Cardiac muscle cell (in vitro differentiated cells and primary cell): Measurements from ENCODE around the gene GZMM. TPM values are rescaled to one million over a fixed set of nuclear protein-coding genes. Genes with fewer than 3 reads are reported as not detected.

ENCODE experiments used
- DNase-seq, 2 donors: peaks; one replicate each; pipeline versions ENCODE4 v3.0.0 to v3.0.0-alpha.2; 2010 to 2017; ENCODE audit warnings: low read depth in 1 of 2, low spot score in 1 of 2
- H3K27ac ChIP-seq: fragments of 200-600 bp; sonication (generic); 2 replicates; pipeline ENCODE4 v1.5.1; 2016
- H3K27me3 ChIP-seq: fragments of 200-600 bp; sonication (generic); 2 replicates; pipeline ENCODE4 v1.6.0; 2016; ENCODE audit warnings: control low read depth
- H3K36me3 ChIP-seq: fragments of 200-600 bp; sonication (generic); 2 replicates; pipeline ENCODE4 v1.5.1; 2016; ENCODE audit warnings: control low read depth
- H3K4me1 ChIP-seq: fragments of 200-600 bp; sonication (generic); 2 replicates; pipeline ENCODE4 v1.8.1; 2017; ENCODE audit warnings: low read depth, mild to moderate bottlenecking, mixed run types
- H3K4me3 ChIP-seq: fragments of 200-600 bp; sonication (generic); 2 replicates; pipeline ENCODE4 v1.5.1; 2016; ENCODE audit warnings: mild to moderate bottlenecking
- H3K9me3 ChIP-seq: fragments of 200-600 bp; sonication (generic); 2 replicates; pipeline ENCODE4 v1.5.1; 2017; ENCODE audit warnings: low read depth, mild to moderate bottlenecking, control low read depth
- CTCF ChIP-seq: IDR thresholded peaks from 2 replicates; pipeline ENCODE4 v1.5.1; 2012; ENCODE audit warnings: low read depth, mild to moderate bottlenecking, low read length
- polyA plus RNA-seq: library from polyadenylated mRNA; unstranded; fragments of >200 nt; fragmentation: Nextera tagmentation; extraction: Ambion mirVana; gene quantifications from 2 replicates; pipeline ENCODE4 v1.2.1, GENCODE V29; 2016
- total RNA-seq: library from RNA; depleted of rRNA; stranded (reverse); fragments of >200 nt; gene quantifications from 2 replicates; pipeline ENCODE4 v1.2.3, GENCODE V29; 2016

The GZMM gene
- total and polyA plus RNA-seq, 2 experiments from 2014 or later, result 0.39 TPM; not detected in 1

GRCh38 chr19:594265-594870, 50.5 kb downstream of the GZMM start:
- Histone ChIP-seq H3K4me3 (no peak overlapping the region), H3K27me3 (peaks cover 44% of the 10 kb centered on the region), H3K36me3 (no peaks in the 10 kb centered on the region), H3K4me1 (peaks cover under 1% of the 10 kb centered on the region), H3K27ac (no peak overlapping the region), H3K9me3 (no peaks in the 10 kb centered on the region)
- DNase-seq, result no peak
- no peak for TF ChIP-seq CTCF

GRCh38 chr19:595326-596262, 51.7 kb downstream of the GZMM start:
- DNase-seq, result no peak
- Histone ChIP-seq H3K9me3 (no peaks in the 10 kb centered on the region), H3K4me3 (no peak overlapping the region)

GRCh38 chr19:596263-596655, 52.4 kb downstream of the GZMM start:
- H3K4me3 ChIP-seq, result no peak overlapping the region
- H3K36me3 ChIP-seq, result no peaks in the 10 kb centered on the region
- H3K4me1 ChIP-seq, result no peaks in the 10 kb centered on the region
- peaks cover 32% of the 10 kb centered on the region for H3K27me3 ChIP-seq
- no peaks in the 10 kb centered on the region for H3K9me3 ChIP-seq
- H3K27ac ChIP-seq, result no peak overlapping the region
- no peak for DNase-seq
- no peak for TF ChIP-seq CTCF

More at GRCh38 chr19:595326-596262, 51.7 kb downstream of the GZMM start:
- Histone ChIP-seq H3K36me3 (no peaks in the 10 kb centered on the region), H3K27ac (no peak overlapping the region), H3K27me3 (peaks cover 38% of the 10 kb centered on the region), H3K4me1 (no peaks in the 10 kb centered on the region)
- TF ChIP-seq CTCF, result no peak

GRCh38 chr19:597406-598315, 53.8 kb downstream of the GZMM start:
- Histone ChIP-seq H3K4me1 (no peaks in the 10 kb centered on the region), H3K27ac (no peak overlapping the region), H3K36me3 (no peaks in the 10 kb centered on the region), H3K27me3 (peaks cover 18% of the 10 kb centered on the region), H3K9me3 (no peaks in the 10 kb centered on the region), H3K4me3 (no peak overlapping the region)
- DNase-seq, result no peak
- TF ChIP-seq CTCF, result no peak

Other genes with a start within 250 kb of the GZMM start
- gene MIER2, start 199.3 kb upstream of the GZMM start, total RNA-seq, result 28.8 and 32.7 TPM in 2 replicates
- gene MIER2, start 199.3 kb upstream of the GZMM start, polyA plus RNA-seq, result 47.8 and 52.9 TPM in 2 replicates
- 4.1 and 5.4 TPM in 2 replicates for gene C2CD4C, start 134.9 kb upstream of the GZMM start, total RNA-seq
- gene C2CD4C, start 134.9 kb upstream of the GZMM start, polyA plus RNA-seq, result 3.0 and 3.4 TPM in 2 replicates
- gene SHC2, start 83.0 kb upstream of the GZMM start, total RNA-seq, result 33.6 and 56.9 TPM in 2 replicates
- gene SHC2, start 83.0 kb upstream of the GZMM start, polyA plus RNA-seq, result 39.9 and 54.6 TPM in 2 replicates
- 0.70 and 2.2 TPM in 2 replicates for gene MADCAM1, start 47.6 kb upstream of the GZMM start, total RNA-seq
- gene MADCAM1, start 47.6 kb upstream of the GZMM start, polyA plus RNA-seq, result 2.5 and 3.4 TPM in 2 replicates
- 67.1 and 71.1 TPM in 2 replicates for gene TPGS1, start 36.6 kb upstream of the GZMM start, total RNA-seq
- gene TPGS1, start 36.6 kb upstream of the GZMM start, polyA plus RNA-seq, result 55.8 and 56.2 TPM in 2 replicates
- gene CDC34, start 12.3 kb upstream of the GZMM start, total RNA-seq, result 205 and 247 TPM in 2 replicates
- gene CDC34, start 12.3 kb upstream of the GZMM start, polyA plus RNA-seq, result 205 and 207 TPM in 2 replicates
- gene BSG, start 28.5 kb downstream of the GZMM start, total RNA-seq, result 826 and 1,015 TPM in 2 replicates
- gene BSG, start 28.5 kb downstream of the GZMM start, polyA plus RNA-seq, result 976 and 1,204 TPM in 2 replicates
- gene HCN2, start 45.8 kb downstream of the GZMM start, total RNA-seq, result 1.0 and 2.3 TPM in 2 replicates
- gene HCN2, start 45.8 kb downstream of the GZMM start, polyA plus RNA-seq, result 0.34 and 0.46 TPM in 2 replicates
- gene POLRMT, start 89.5 kb downstream of the GZMM start, total RNA-seq, result 82.6 and 121 TPM in 2 replicates
- 103 and 120 TPM in 2 replicates for gene POLRMT, start 89.5 kb downstream of the GZMM start, polyA plus RNA-seq
- not detected in 2 replicates for gene FGF22, start 95.8 kb downstream of the GZMM start, total RNA-seq
- gene FGF22, start 95.8 kb downstream of the GZMM start, polyA plus RNA-seq, result 0.92 TPM in 1 of 2 replicates, not detected in the other
- gene RNF126, start 119.2 kb downstream of the GZMM start, total RNA-seq, result 76.6 and 78.5 TPM in 2 replicates
- gene RNF126, start 119.2 kb downstream of the GZMM start, polyA plus RNA-seq, result 88.7 and 92.1 TPM in 2 replicates
- 44.4 and 46.9 TPM in 2 replicates for gene FSTL3, start 132.3 kb downstream of the GZMM start, total RNA-seq
- gene FSTL3, start 132.3 kb downstream of the GZMM start, polyA plus RNA-seq, result 33.0 and 34.7 TPM in 2 replicates
- gene PRSS57, start 151.4 kb downstream of the GZMM start, total RNA-seq, result not detected in 2 replicates
- 0.22 TPM in 1 of 2 replicates, not detected in the other for gene PRSS57, start 151.4 kb downstream of the GZMM start, polyA plus RNA-seq
- 63.5 and 105 TPM in 2 replicates for gene PALM, start 164.9 kb downstream of the GZMM start, total RNA-seq
- gene PALM, start 164.9 kb downstream of the GZMM start, polyA plus RNA-seq, result 23.0 and 33.0 TPM in 2 replicates
- gene MISP, start 207.1 kb downstream of the GZMM start, total RNA-seq, result 0.18 and 1.2 TPM in 2 replicates
- not detected in 2 replicates for gene MISP, start 207.1 kb downstream of the GZMM start, polyA plus RNA-seq